DMS114 treated with DMSO at 0.1 percent for 48 hours (cell line): Measurements from ENCODE around the gene MRTFA.

Source experiments
- DNase-seq: peaks from one replicate; lab custom pipeline; 2025; ENCODE audit not compliant: unreplicated experiment; lab: John Stamatoyannopoulos, UW

MRTFA gene

GRCh38 chr22:40472579-40472978, 163.9 kb downstream of the MRTFA start:
- no peak for DNase-seq

GRCh38 chr22:40472051-40472450, 164.5 kb downstream of the MRTFA start:
- DNase-seq = no peak

DNA sequence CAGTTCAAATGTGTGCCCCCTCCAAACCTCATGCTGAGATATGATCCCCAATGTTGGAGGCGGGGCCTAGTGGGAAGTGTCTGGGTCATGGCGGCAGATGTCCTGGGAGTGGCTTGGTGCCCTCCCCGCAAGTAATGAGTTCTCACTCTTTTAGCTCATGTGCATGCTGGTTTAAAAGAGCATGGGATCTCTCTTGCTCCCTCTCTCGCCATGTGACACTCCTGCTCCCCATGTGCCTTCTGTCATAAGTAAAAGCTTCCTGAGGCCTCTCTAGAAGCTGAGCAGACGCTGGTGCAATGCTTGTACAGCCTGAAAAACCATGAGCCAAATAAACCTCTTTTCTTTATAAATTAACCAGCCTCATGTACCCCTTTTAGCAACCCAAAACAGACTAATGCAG, 167.3 kb downstream of the MRTFA start:
- no peak for DNase-seq

GRCh38 chr22:40468616-40469015, 167.9 kb downstream of the MRTFA start:
- no peak for DNase-seq

GRCh38 chr22:40466976-40467375, 169.5 kb downstream of the MRTFA start:
- DNase-seq = no peak

DNA sequence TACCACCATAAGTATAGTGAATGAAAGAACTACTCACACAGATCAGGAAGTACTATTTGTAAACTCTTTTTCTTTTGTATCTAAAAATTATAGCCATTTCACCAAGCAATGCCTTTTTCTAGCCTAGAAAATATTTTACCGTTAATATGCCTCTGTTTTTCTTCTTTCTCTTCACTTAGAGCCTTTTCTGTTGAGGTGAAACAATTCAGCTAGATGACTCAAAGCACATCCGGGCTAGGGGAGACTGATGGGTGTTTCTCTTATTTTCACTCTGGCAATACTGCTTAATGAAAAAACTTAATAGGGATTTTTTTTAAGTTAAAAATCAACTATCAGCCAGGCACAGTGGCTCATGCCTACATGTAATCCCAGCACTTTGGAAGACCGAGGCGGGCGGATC, 172.8 kb downstream of the MRTFA start:
- no peak for DNase-seq

GRCh38 chr22:40463017-40463631, 173.4 kb downstream of the MRTFA start:
- DNase-seq = no peak

DNA sequence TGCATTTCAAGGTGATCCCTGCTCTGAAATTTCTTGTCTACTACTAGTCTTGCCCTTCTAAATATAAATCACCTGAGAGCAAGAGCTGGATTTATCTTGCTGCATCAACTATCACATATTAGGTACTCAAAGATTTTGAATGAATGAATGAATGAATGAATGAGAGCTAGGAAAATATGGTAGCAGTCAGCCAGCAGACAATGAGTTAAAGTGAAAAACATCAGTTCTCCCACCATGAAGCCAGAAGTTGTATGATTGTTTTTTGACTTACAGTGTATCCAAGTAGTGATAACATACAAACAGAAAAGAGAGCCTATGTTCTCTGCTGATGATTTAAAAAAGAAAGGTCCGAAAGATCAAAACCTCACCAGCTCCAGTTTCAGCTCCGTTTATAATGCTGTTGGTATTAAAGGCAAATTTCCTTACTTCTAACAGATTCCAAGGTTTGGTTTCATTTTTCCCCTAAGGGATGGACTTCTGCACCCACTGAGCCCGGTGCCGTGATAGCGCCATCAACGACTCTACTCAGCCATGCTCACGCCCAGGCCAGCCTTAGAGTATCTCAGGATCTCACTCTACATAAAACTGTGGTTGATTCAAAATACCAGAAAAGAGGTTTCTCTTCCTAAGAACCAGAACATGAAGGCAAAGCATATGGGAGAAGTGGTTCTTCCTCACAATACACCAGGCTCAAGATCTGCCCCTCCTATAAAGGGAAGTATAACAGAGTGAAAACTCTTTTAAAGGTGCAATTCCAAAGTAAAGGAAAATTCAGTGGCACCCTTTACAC, 174.1 kb downstream of the MRTFA start:
- DNase-seq = no peak

DNA sequence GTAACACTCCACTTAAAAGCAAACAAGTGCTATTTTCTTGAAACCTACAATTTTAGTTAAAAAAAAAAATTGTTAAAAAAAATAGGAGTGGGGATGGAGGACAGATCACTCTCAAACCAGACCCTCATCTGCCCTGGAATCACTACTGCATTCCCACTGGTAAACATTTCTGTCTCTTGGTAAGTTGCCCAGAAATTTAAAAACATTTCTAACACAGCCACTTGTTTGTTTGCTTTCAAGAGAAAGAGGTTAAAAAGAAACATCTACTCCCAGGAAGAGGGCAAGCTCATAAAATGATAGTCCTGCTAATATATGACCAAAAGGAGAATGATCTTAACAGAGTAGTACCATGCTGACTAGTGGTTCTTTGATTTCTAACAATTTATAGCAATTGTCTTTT, 182.8 kb downstream of the MRTFA start:
- DNase-seq = no peak

GRCh38 chr22:40452730-40453487, 183.6 kb downstream of the MRTFA start:
- DNase-seq = no peak

DNA sequence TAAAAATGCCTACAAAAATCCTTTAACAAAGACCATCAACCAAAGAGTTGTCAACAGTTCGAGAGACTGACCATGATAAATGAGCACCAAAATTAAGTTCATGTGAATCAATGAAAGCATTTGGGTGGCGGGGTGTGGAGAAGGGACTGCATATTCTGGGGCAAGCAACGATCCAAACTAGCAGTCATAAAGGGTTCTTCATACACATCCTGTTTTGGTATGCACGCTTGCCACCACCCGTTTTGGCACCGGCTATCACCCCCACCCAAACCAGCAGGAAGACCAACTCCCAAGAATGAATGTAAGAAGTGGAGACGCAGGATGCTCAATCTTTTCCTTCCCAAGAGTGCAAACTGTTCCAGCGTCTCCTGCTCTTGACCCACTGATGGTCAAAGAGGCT, 185.3 kb downstream of the MRTFA start:
- no peak for DNase-seq

DNA sequence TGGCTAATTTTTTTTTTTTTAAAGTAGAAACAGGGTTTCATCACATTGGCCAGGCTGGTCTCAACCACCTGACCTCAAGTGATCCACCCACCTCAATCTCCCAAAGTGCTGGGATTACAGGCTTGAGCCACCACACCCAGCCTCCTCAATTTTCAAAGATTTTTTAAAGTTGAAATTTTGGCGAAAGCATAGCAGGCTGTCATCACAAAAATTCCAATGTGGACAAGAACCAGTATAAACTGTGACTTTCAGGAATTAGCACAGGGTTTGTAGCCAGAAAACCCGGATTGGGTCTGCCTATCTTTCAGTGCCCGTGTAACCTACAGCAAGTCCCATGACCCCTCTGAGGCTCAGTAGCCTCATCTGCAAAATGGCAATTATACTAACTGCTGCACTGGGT, 185.9 kb downstream of the MRTFA start:
- DNase-seq = no peak

- no peak for DNase-seq
Observed at GRCh38 chr22:40449676-40450035, 186.9 kb downstream of the MRTFA start.

DNA sequence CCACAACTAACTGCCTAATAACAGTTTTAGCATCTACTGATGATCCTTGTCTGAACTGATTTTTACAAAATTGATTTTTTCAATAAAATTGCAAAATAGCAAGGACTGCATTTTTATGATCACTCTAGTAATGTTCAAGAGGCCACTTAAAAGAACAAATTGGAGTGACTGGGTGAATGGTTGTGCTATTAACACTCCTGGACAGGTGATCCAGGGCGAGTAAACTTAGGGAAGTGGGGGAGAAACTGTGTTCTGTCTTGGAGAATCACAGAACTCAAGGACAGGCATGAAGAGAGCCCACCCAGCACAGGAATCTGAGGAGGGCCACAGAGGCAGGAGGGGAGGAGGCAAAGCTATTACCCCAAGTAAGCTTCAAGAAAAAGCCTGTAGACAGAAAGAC, 190.3 kb downstream of the MRTFA start:
- no peak for DNase-seq

GRCh38 chr22:40444178-40444831, 192.2 kb downstream of the MRTFA start:
- no peak for DNase-seq

GRCh38 chr22:40443732-40444131, 192.8 kb downstream of the MRTFA start:
- no peak for DNase-seq

- DNase-seq = no peak
Observed at GRCh38 chr22:40441761-40442390, 194.6 kb downstream of the MRTFA start.

GRCh38 chr22:40436505-40437431, 199.8 kb downstream of the MRTFA start:
- DNase-seq = peak; percentile 21

DNA sequence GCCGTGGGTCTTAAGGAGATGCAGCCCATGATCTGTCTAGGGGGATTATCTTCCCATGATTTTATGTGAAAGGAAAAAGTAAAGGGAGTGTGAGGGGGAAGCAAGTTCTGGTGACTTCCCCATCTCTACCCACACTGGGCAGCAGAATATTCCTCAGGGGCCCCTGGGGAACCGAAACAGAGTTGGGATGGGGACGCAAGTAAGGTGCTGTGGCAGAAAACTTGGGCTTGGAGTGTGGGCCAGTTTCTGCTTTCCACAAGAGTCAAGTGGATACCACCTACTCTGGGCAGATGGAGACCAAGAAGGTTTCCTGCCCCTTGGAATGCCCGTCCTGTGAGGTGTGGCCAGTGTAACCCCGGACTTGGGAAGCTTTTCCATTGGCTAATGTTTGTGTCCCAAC, 201.8 kb downstream of the MRTFA start:
- DNase-seq = no peak

- DNase-seq = no peak
Observed at GRCh38 chr22:40434106-40434505, 202.4 kb downstream of the MRTFA start.
